DND-41 (cell line): ENCODE results near the gene EXOC4.

Experiments used
- ATAC-seq: fragments of 200-7000 bp; cut with Tn5 transposase; 3 replicates; pipeline ENCODE4 v1.9.1; 2021; ENCODE audit warnings: low read depth; ENCODE audit not compliant: insufficient read depth
- DNase-seq: peaks from one replicate; pipeline ENCODE4 v3.0.0-alpha.2; 2020
- H2AFZ ChIP-seq: 2 replicates; pipeline ENCODE4 v1.6.0; 2012; ENCODE audit warnings: low read depth, low read length
- H3K27ac ChIP-seq: 2 replicates; pipeline ENCODE4 v1.5.1; 2012; ENCODE audit warnings: low read length, inconsistent platforms
- H3K27me3 ChIP-seq: fragments of 200-600 bp; sonication (generic); 2 replicates; pipeline ENCODE4 v1.6.0; 2012; ENCODE audit warnings: low read length, mild to moderate bottlenecking, inconsistent platforms; ENCODE audit not compliant: insufficient read depth, poor library complexity
- H3K36me3 ChIP-seq: 2 replicates; pipeline ENCODE4 v1.5.1; 2012; ENCODE audit warnings: low read length, inconsistent platforms; ENCODE audit not compliant: insufficient read depth
- H3K4me1 ChIP-seq: 2 replicates; pipeline ENCODE4 v1.5.1; 2012; ENCODE audit warnings: mild to moderate bottlenecking, low read length; ENCODE audit not compliant: insufficient read depth
- H3K4me2 ChIP-seq: 2 replicates; pipeline ENCODE4 v1.6.0; 2012; ENCODE audit warnings: mild to moderate bottlenecking, moderate library complexity, low read length, inconsistent platforms; ENCODE audit not compliant: insufficient read depth
- H3K4me3 ChIP-seq, 2 experiments: fragments of 200-600 bp in 1 of 2; shearing (Covaris generic) in 1 of 2; 2 replicates each; pipeline ENCODE4 v1.5.1; 2012 to 2016; ENCODE audit warnings: inconsistent platforms in 2 of 2, low read length in 2 of 2, mild to moderate bottlenecking in 2 of 2, low read depth in 1 of 2, moderate library complexity in 1 of 2
- H3K79me2 ChIP-seq: 2 replicates; pipeline ENCODE4 v1.6.0; 2012; ENCODE audit warnings: low read length, inconsistent platforms; ENCODE audit not compliant: insufficient read depth
- H3K9ac ChIP-seq: 2 replicates; pipeline ENCODE4 v1.6.0; 2012; ENCODE audit warnings: low read depth, mild to moderate bottlenecking, inconsistent platforms, low read length, moderate library complexity
- H3K9me3 ChIP-seq: 2 replicates; pipeline ENCODE4 v1.5.1; 2012; ENCODE audit warnings: low read length, moderate library complexity, mild to moderate bottlenecking, inconsistent platforms; ENCODE audit not compliant: insufficient read depth, severe bottlenecking
- H4K20me1 ChIP-seq: 2 replicates; pipeline ENCODE4 v1.6.0; 2012; ENCODE audit warnings: low read length; ENCODE audit not compliant: insufficient read depth
- CTCF ChIP-seq: IDR thresholded peaks from 2 replicates; pipeline ENCODE4 v1.5.1; 2012; ENCODE audit warnings: borderline replicate concordance, low read length, moderate library complexity, mild to moderate bottlenecking; ENCODE audit not compliant: poor library complexity, severe bottlenecking; ENCODE audit errors: extremely low read depth
- EZH2 ChIP-seq: IDR thresholded peaks from 3 replicates; pipeline ENCODE4 v1.6.1; 2012; ENCODE audit warnings: borderline replicate concordance, low read depth, mild to moderate bottlenecking, moderate library complexity, low read length, inconsistent platforms; ENCODE audit not compliant: severe bottlenecking

Gene EXOC4

DNA sequence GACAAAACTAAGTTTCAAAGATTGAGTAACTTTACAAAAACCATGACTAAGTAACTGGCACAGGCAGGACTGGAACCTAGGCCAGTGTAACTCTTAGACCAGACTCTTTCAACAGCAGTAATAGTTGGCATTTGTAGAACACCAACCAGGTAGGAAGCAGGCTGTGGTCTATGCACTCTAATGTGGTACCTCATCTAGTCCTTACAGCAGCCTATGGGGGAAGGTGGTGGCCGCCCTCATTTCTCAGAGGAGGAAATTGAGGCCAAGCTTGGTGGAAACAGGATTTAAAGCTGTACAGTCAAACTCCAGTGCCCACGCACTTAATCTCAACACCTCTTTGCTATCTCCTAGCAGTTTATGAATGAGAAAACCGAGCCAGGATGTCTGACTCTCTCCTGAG lies 708.8 kb downstream of the EXOC4 start:
- Histone ChIP-seq H3K4me1 (no peaks in the 10 kb centered on the region), H2AFZ (no peak overlapping the region), H3K27ac (no peak overlapping the region), H3K36me3 (no peaks in the 10 kb centered on the region), H3K79me2 (no peaks in the 10 kb centered on the region), H3K4me2 (no peak overlapping the region), H3K9me3 (no peaks in the 10 kb centered on the region), H4K20me1 (no peaks in the 10 kb centered on the region), H3K9ac (no peak overlapping the region), H3K27me3 (no peaks in the 10 kb centered on the region), H3K4me3 (no peak overlapping the region)
- no peak for TF ChIP-seq CTCF
- no peak for TF ChIP-seq EZH2
- DNase-seq = no peak
- ATAC-seq = peak; percentile 61; the same call in 2 of the 3 replicates

DNA sequence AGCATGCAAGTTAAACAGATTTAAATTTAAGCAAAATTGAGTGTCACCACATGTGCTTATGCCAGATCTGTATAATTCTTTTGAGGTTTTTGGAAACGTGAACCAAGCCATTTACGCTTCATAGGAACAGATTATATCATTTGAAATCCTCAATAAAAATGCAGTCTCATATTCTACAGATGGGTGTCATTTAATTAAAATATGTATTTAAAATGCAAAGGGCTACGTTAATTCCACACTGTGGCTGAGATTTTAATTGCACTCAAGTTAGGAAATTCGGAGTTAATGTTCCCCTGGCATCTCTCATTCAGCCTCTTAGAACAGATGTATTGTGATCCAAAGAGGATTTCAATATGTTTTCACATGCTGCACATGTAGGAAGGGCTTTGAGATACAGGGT lies 709.8 kb downstream of the EXOC4 start:
- no peak overlapping the region for H3K4me2 ChIP-seq
- TF ChIP-seq EZH2 (no peak), CTCF (no peak)
- no peaks in the 10 kb centered on the region for H3K79me2 ChIP-seq
- no peak for DNase-seq
- no peak overlapping the region for H2AFZ ChIP-seq
- H3K4me3 ChIP-seq = no peak overlapping the region
- H3K9ac ChIP-seq = no peak overlapping the region
- no peaks in the 10 kb centered on the region for H3K27me3 ChIP-seq
- ATAC-seq = no peak
- H3K27ac ChIP-seq = no peak overlapping the region
- H3K36me3 ChIP-seq = no peaks in the 10 kb centered on the region
- H3K9me3 ChIP-seq = no peaks in the 10 kb centered on the region
- no peaks in the 10 kb centered on the region for H3K4me1 ChIP-seq
- H4K20me1 ChIP-seq = no peaks in the 10 kb centered on the region

DNA sequence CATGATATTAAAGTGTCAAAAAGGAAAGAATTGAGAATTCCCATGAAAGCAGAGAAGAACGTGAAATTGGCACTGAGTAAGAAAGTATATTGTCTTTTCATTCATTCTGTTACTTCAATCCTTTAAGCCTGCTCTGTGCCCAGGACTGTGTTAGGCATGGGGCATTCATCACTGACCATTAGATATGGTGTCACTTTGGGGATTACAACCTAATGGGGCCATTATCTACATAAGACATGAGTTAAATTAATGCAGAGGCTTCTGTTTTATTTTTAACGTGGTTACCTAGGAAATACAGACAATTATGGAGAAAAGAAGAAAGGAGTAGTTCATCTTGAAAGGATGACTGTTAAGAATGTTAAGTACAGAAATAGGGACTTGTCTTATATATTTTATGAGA lies 710.8 kb downstream of the EXOC4 start:
- H4K20me1 ChIP-seq = no peaks in the 10 kb centered on the region
- H3K9ac ChIP-seq = no peak overlapping the region
- H2AFZ ChIP-seq = no peak overlapping the region
- H3K4me2 ChIP-seq = no peak overlapping the region
- TF ChIP-seq EZH2 = no peak
- no peak for TF ChIP-seq CTCF
- no peak overlapping the region for H3K4me3 ChIP-seq
- no peaks in the 10 kb centered on the region for H3K27me3 ChIP-seq
- ATAC-seq (no peak), DNase-seq (no peak)
- no peak overlapping the region for H3K27ac ChIP-seq
- H3K4me1 ChIP-seq = no peaks in the 10 kb centered on the region
- H3K36me3 ChIP-seq = no peaks in the 10 kb centered on the region
- no peaks in the 10 kb centered on the region for H3K9me3 ChIP-seq
- H3K79me2 ChIP-seq = no peaks in the 10 kb centered on the region

- Histone ChIP-seq H3K4me1 (no peaks in the 10 kb centered on the region), H3K4me2 (no peak overlapping the region), H3K27me3 (no peaks in the 10 kb centered on the region), H3K4me3 (no peak overlapping the region), H2AFZ (no peak overlapping the region), H3K27ac (no peak overlapping the region), H4K20me1 (no peaks in the 10 kb centered on the region), H3K79me2 (no peaks in the 10 kb centered on the region), H3K9ac (no peak overlapping the region), H3K9me3 (peaks cover 3% of the 10 kb centered on the region), H3K36me3 (no peaks in the 10 kb centered on the region)
- TF ChIP-seq EZH2 (no peak), CTCF (no peak)
- ATAC-seq (no peak), DNase-seq (no peak)
These were observed 718.7 kb downstream of the EXOC4 start for GRCh38 chr7:133971625-133972024.
